Cortex of kidney (tissue), 1 donor: Measurements from ENCODE around the gene GGTLC2.
"Not testable (repeated sequence)": the region's sequence is repeated elsewhere in the genome, so short reads cannot be mapped to it uniquely, and the experiment has no call there.

Experiments used
- DNase-seq: peaks from one replicate; lab custom pipeline; 2025; lab: John Stamatoyannopoulos, UW

Gene GGTLC2

DNA sequence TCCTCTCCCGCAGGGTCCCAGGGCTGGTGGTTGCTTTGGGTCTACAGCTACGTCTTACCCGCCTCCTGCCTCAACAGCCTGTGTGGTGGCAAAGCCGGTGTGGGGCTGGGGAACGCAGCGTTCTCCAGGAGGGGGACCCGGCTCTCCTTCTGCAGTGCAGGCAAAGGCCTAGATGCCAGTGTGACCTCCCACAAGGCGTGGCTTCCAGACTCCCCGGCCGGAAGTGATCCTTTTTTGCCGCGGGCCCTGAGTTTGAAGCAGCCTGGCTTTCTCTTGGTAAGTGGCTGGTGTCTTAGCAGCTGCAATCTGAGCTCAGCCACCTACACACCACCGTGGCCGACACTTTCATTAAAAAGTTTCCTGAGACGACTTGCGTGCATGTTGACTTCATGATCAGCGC lies 6.1 kb upstream of the GGTLC2 start:
- not testable (repeated sequence) for DNase-seq

DNA sequence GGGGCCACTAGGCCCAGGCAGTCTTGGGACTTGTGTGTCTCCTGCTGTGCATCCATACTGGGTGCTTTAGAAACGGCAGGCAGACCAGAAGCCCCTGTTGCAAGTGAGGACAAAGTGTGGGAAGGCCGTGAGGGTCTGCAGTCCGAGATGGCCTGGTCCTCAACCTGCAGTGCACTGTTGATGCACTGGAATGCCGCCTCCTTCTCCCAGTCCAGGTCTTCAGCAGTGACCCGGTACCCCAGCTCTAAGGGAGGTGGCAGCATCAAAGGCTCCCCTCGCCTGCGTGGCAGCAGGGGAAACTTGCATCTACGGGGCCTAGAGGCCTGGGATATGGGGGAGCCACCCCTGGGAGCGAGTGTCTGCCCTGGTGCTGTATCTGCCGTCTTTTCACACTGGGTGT lies 2.2 kb upstream of the GGTLC2 start:
- DNase-seq, result not testable (repeated sequence)

DNA sequence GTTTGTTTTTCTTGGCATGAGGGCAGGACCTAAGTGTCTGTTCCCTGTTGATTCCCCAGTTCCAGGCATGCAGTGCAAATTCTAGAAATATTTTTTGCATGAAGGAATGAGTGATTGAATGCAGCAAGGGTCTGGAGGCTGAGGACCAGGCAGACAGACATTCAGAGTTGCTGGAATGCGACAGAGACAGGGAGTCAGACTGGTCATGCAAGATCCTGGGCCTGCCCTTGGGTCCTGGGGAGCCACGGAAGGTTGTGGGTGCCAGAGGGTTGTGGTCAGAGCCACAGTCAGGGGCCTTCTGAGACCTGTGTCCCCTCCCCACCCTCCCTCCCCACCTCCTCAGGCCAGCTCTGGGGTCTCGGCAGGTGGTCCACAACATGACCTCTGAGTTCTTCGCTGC lies 1.6 kb downstream of the GGTLC2 start:
- DNase-seq, result not testable (repeated sequence)

DNA sequence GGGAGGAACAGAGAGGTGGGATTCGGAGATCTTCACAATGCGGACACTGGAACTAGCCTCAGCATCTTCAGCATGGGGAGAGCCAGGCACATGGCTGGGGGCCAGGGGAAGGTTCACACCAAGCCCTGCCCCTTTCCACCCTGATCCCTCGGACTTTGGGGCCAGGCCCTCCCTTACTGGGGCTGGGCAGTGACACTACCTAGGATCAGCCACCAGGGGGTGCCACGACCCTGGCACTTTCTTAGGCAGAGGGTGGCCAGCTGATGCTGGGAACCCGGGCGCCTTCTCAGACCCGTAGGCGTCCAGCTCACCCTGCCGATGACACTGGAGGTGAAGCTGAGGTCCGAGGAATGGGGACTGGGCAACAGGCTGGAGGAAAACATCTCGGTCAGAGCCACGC lies 3.5 kb downstream of the GGTLC2 start:
- not testable (repeated sequence) for DNase-seq

DNA sequence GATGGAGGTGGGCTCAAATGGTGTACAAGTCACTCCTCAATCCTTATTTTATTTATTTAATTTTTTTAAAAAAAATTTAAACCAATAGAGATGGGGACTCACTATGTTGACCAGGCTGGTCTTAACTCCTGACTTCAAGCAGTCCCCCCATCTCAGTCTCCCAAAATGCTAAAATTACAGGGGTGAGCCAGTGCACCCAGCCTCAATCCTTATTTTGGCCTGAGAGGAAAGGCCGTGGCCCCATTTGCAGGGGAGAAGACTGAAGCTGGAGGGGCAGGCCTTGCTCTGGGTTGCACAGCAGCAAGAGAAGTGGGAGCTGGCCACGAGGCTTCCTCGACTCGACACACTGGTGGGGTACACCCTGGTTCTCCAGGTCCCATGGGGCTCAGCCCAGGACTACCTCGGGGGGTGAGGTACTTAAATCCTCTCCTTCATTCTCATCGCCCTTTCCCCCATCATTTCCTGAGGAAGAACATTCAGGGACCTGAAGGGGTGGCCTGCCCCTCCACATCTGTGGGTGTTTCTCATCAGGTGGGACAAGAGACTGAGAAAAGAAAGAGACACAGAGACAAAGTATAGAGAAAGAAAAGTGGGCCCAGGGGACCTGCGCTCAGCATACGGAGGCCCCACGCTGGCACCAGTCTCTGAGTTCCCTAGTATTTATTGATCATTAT lies 4.6 kb downstream of the GGTLC2 start:
- DNase-seq, result not testable (repeated sequence)

DNA sequence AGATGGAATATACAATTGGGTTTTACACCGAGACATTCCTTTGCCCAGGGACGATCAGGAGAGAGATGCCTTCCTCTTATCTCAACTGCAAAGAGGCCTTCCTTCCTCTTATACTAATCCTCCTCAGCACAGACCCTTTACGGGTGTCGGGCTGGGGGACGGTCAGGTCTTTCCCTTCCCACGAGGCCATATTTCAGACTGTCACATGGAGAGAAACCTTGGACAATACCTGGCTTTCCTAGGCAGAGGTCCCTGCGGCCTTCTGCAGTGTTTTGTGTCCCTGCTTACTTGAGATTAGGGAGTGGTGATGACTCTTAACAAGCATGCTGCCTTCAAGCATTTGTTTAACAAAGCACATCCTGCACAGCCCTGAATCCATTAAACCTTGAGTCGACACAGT lies 5.3 kb downstream of the GGTLC2 start:
- not testable (repeated sequence) for DNase-seq

DNA sequence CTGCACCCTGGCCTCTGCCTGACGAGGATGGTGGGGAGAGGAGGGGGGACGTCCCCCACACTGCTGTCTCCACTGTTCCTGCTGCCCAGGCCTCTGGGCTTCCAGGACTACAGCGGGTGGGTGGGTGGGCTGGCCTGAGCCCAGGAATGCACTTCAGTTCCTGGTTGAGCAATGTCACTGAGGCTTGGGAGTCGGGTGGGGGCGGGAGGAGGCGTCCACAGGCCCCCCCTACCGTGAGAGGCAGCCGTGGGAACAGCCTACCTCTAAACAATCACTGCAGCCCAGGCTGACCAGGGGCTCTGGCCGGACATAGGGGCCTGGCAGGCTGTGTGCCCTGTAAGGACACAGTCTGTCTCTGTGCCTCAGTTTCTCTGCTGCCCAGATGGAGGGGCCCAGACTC lies 6.0 kb downstream of the GGTLC2 start:
- not testable (repeated sequence) for DNase-seq

DNA sequence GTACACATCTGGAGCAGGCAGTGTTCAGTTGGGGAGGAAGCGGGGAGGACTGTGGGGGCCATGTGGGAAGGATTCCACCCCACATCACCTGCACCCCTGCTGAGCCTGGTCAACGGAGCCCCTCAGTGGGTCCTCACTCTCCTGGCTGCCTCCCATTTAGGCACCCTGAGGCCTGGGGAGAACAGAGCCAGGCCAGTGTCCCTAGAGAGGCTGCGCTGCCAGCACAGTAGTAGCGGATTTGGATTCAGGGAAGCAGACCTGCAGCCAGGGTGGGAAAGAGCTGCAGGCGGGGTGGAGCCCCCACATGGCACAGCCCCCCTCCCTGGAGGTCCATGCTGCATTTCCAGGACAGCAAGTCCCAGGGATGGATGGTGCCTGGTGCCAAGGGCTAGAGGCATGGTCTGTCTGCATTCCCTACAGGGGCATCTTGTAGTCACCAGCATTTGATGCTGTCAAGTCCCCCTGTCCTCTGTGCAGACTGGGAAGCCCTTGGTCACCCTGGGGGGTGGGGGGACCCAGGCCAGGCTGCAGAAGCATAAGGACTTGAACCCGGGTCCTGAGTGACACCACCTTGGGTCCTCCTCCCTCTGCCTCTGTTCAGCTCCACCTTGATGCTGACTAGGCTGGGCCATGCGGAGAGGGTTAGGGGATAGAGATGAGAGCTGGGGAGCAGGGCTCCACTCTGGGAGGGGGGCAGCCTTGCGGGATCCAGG lies 6.5 kb downstream of the GGTLC2 start:
- DNase-seq, result not testable (repeated sequence)

DNA sequence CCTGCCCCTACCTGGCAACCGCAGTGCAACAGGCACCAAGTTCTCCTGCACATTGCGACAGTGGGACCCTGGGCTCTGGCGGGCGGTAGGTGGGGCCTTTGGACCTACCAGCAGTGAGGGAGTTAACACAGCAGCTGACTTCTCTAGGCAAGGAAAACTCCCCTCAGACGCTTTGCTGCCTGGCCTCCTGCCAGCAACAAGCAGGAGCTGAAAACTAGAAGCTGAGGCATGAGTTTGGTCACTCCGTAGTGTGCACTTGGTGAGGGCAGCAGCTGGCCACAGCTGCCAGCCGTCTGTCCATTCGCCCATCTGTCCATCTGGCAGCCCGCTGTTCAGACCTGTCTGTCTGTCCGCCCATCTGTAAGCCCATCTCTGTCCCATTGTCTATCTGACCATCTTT lies 7.2 kb downstream of the GGTLC2 start:
- not testable (repeated sequence) for DNase-seq

DNA sequence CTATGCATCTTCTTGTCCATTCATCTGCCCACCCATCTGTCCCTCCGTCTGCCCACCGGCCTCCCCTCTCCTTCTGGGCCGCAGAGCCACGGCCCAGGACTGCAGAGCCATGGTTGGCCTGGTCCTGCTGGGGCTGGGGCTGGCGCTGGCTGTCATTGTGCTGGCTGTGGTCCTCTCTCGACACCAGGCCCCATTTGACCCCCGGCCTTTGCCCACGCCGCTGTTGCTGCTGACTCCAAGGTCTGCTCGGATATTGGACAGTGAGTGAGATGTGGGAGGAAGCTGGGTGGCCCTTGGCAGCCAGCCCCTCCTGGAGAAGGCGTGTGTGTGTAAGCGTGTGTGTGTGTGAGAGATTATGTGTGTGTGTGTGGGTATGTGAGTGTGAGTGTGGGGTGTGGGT lies 7.7 kb downstream of the GGTLC2 start:
- not testable (repeated sequence) for DNase-seq

DNA sequence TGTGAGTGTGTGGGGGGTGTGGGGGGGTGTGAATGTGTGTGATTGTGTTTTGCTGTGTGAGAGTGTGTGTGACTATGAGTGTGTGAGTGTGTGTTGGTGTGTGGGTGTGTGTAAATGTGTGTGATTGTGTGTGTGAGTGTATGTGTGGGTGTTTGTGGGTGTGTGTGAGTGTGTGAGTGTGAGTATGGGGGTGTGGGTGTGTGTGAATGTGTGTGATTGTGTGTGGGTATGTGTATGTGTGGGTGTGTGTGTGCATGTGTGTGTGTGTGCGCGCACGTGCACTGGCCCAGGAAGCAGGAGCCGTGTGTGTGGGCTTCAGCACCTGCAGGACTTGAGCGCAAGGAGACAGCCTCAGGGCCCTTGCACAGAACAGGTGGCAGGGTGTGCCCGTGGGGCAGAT lies 8.2 kb downstream of the GGTLC2 start:
- not testable (repeated sequence) for DNase-seq

DNA sequence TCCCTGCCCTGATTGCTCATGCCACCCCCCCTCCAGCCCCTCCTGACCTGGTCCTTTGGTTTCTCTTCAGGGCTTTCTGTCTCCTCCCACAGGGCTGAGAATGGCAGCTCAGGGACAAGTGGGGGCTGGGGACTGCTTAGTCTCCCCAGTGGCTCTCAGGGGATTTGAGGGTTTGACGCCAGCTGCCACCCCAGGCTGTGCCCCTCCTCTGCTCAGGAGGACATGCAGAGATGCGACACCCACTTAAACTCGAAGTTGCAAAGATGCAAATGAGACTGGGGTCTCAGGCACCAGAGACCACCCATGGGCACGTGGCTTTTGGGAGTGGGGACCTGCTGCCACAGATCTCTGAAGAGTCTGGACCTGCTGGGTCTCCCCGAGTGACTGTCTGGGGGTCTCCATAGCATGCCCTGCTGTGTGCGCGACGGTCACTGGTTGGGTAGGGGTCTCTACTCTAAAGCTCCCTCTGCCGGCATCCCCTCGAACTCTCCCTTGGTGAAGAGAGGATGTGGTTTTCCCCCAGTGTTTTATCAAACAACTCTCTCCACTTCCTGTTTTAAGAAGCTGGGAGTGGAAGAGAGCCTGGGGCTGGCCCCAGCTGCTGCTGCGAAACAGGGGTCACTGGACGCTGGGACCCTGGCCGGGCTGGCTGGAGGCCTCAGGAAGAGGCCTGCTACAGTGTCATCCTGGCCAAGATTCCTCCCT lies 9.4 kb downstream of the GGTLC2 start:
- not testable (repeated sequence) for DNase-seq

DNA sequence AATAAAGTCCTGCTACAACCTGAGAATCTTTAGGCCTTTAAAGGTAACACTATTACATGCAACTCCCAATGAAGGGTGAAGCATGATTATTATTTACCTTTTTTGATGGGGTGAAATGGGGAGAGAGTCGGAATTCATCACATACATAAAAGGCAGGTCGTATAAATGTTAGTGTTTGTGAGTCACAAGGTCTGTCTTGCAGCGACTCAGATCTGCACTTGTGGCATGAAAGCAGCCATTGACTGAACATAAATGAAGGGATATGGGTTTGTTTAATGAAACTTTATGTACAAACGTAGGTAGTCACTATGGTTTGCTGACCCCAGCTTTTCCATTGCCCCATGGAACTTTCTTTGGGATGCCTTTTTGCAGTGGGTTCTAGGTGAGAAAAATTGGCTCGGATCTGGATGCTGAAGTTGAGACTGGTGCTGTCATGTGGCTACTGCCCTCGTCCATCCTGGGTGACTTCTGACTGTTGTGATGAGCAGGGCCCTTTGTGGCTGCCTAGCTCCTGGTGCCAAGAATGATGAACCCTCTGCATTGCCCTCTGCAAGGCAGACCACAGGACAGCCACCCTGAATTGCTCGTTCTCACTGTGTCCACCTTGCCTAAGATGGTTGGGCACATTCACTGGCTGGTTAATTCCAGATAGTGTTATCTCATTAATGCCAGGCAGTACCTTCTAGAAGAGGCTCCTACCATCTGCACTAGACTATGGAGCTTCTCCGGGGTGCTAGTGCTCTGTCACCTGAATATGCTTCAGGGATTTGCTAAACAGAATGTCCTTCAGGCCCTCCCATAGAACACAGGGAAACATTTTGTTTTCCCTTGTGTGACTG lies 11.3 kb downstream of the GGTLC2 start:
- DNase-seq, result no peak

DNA sequence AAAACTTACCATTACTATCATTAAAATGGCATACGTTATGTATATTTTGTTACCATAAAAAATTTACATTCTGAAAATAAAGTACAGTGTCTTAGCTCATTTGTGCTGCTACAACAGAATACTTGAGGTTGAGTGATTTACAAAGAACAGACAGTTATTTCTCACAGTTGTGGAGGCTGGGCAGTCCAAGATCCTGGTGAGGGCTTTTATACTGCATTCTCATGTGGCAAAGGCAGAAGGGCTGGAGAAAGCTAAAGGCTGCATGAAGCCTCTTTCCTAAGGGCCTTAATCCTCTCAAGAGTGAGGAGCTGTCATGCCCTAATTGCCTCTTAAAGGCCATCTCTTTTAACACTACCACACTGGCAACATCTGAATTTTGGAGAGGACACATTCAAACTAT lies 13.3 kb downstream of the GGTLC2 start:
- DNase-seq, result no peak

DNA sequence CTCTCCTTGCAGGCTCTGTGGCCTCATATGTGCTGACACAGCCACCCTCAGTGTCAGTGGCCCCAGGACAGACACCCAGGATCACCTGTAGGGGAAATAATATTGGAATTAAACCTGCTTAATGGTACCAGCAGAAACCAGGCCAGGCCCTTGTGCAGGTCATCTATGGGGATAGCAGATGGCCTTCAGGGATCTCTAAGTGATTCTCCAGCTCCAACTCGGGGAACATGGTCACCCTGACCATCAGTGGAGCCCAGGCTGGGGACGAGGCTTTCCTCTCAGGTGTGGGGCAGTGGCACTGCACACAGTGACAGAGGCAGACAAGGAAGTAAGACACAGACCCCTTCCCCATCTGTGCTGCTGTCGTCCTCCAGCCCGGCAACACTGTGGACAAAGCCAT lies 16.9 kb downstream of the GGTLC2 start:
- DNase-seq, result no peak

DNA sequence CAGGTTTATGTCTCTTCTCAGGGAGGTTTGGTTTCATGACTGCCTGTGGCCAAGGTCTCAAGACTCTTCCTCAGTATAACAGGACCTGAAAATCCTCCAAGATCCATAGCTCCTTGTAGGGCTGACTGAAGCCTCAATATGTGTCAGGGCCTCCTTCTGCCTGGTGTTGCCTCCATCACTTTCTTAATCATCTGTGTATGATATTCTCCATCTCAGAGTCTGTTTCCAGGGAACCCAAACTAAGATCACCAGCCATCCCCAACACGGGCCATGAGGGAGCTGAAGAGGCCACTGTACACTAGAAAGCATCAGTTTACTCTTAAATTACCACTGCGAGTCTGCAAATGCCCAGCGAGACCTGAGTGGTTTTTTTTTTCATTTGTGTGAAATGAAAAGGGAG lies 17.7 kb downstream of the GGTLC2 start:
- no peak for DNase-seq

DNA sequence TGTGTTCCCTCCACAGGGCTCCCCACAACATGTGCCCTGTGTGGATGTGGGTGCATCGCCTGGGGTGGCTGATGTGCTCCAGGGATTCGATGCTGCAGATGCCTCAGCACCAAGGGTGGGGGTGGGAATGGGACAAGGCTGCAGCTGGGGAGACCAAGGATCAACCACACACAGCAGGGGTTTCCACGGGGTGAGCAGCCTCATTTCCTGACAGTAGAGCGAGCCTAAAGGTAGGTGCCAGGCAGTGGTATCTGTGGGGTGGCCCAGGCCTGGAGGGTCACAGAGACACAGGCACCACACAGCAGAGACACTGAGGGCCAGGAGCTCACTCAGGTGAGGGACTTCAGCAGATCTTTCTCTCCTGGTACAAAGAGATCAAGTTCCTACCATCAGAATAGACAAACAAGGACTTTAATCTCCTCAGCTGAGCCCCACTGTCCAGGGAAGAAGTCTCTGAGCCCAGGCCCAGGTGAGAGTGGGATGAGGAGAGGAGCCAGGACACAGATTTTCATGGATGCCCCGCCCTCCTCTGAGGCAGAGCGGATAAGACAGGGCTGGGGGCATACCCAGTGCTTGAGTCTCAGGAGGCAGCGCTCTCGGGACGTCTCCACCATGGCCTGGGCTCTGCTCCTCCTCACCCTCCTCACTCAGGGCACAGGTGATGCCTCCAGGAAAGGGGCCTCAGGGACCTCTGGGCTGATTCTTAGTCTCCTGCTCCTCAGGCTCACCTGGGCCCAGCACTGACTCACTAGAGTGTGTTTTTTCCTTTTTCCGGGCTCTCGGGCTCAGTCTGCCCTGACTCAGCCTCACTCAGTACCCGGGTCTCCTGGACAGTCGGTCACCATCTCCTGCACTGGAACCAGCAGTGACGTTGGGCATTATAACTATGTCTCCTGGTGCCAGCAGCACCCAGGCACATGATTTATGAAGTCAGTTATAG lies 19.7 kb downstream of the GGTLC2 start:
- no peak for DNase-seq

DNA sequence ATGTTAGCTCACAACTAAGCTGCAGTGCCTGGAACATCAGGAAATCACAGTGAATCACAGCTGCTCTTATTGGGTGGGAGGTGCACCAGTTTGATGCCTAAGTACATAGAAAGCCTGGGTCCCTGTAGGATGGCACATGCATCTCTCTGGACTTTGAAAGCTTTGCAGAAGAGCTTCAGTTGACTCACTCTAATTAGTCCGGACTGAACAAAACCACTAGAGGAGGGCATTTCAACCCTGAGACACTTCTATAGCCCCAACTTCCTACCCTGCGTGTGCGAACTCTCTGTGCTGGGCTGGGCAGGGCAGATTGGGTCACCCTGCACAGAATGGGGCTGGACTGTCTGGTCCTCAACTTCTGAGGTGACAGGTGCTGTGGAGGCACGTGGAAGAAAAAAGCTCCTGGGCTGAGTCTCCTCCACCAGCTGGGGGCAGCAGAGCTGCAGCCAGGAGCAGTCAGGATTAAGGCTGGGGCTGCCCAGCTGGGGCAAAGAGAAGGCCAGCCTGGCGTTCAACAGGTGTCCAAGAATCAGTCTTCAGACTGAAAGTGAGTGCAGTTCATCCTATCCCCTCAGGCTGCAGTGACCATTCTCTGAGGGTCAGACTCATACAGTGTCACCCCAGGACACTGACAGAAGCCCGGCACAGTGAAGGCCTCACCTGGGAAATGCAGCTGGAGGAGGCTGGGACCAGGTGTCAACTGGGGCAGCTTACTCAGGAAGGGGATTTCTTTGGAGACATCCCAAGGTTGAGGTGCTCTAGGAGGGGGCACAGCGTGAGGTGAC lies 22.1 kb downstream of the GGTLC2 start:
- no peak for DNase-seq

DNA sequence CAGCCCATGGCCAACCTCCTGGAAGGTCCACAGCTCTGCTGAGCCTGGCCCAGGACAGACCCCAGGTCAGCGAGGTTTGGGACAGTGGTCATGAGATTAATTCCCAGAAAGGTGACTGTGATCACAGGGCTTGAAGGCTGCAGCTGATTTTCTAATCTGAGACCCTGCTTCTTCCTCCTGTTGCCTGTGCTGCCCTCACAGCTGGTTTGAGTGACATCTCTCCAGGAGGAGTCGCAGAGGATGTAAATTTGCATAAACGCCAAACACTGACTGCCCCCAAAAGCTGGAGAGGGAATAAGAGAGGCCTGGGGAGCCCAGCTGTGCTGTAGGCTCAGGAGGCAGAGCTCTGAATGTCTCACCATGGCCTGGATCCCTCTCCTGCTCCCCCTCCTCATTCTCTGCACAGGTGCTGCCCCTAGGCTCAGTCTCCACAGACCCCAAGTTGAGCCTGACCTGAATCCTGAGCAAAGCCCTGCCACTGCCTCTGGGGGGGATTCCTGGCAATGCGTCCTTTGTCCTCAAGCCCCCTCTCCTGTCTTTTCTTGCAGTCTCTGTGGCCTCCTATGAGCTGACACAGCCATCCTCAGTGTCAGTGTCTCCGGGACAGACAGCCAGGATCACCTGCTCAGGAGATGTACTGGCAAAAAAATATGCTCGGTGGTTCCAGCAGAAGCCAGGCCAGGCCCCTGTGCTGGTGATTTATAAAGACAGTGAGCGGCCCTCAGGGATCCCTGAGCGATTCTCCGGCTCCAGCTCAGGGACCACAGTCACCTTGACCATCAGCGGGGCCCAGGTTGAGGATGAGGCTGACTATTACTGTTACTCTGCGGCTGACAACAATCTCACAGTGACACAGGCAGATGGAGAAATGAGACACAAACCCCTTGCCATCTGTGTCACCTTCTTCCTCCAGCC lies 23.8 kb downstream of the GGTLC2 start:
- DNase-seq, result no peak
